NCI-H2196 treated with DMSO at 0.1 percent for 48 hours (cell line): ENCODE results near the gene ZSCAN29.
"Not testable (repeated sequence)": the region's sequence is repeated elsewhere in the genome, so short reads cannot be mapped to it uniquely, and the experiment has no call there.

Source experiments
- DNase-seq: peaks from one replicate; lab custom pipeline; 2025; ENCODE audit not compliant: unreplicated experiment; lab: John Stamatoyannopoulos, UW

The ZSCAN29 gene

DNA sequence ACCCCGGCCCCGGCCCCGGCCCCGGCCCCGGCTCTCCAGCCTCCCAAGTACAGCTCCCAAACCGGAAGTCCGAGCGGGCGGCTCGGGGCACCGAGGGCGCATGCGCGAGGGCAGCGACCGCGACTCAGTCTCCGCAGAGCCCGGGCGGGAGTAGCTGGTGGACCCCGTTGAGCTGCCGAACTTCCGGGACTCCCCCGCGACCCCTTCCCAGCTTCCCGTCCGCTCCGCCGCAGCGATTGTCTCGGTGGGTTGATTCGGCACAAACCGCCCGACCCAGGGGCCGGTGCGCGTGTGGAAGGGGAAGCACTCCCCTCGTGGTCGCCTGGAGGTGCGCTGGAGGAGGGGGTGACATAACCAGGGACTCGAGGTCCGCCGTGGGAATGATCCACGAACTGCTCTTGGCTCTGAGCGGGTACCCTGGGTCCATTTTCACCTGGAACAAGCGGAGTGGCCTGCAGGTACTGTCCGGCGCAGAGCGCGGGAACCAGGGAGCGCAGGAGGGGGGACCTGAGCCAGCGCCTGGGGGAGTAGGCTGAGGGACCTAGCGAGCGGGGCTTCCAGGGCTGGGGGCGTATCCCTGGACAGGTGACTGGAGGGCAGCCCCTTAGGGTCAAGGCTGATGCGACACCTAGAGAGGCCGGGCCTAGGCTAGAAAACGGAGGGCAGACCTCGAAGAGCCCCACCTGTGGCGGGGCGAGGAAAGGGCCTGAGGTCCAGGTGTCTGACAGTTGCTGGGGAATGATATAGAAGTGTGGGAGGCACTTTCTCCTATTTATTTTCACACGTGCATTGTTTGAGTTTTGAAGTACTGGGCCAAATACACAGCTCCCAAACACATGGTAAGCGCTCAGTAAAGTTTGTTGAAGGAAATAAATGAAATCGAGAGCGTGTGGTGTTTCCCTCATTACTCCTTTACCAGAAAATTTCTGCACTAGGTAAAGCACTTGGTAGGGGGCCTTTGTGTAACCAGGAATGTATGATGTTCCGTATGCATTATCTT is at the start of gene ZSCAN29, which contains the start of gene TUBGCP4:
Gene ZSCAN29 (minus strand): TSS at position 69 of the 1,000 bp plus-strand sequence. CDS start 1,130 bp downstream, outside the sequence.
Gene TUBGCP4 (plus strand): TSS at position 127 of the 1,000 bp plus-strand sequence. CDS start 254 bp downstream, at position 381.
- peak; percentile 29 for DNase-seq

- no peak for DNase-seq
Observed at GRCh38 chr15:43420435-43420834, 49.6 kb upstream of the ZSCAN29 start.

DNA sequence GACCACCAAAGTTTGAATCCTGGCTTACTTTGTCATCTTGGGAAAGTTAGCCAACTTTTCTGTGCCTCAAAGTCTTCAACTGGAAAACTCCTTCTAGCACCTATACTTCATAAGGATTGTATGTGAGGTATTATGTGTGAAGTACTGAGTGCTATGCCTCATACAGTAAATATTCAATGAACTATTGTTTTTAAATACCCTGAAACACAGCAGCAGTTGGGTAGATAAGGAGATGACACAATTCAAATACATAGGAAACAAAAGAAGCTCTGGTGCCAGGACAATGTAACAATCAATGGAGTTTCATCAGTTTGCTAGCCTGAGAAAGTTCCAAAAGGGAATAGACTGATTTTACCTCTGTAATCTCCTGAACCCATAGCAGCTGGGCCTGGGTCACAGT is 43.4 kb upstream of the ZSCAN29 start:
- no peak for DNase-seq

- no peak for DNase-seq
Observed at GRCh38 chr15:43412096-43412495, 41.3 kb upstream of the ZSCAN29 start.

DNA sequence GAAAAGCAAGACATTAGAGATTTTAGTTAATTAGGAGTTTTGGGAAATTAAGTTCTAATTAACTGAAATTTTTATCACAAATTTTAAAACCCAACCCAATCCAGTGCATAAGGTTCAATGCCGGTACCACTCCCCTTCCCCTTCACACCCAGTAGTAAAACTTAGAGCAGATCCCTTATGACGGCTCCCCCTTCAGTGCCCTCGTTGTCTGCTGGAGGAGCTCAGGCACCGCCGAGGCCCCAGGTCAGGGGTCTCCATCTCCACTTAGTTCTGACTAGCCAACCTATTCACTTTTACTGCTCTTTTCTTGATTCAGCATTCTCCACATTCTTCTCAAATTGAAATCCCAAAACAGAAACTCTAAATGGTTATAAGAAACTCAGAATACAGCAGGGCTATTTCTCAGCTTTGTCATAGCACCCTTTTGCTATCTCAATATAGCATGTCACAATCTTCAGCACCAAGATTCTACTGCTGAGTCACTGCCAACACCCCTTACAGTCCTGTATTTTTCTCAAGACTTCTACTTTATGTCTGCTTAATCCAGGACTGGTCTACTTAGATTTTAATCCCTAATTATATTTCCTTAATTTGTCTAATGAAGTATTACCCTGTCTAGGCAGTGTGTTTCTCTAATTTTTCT is 39.9 kb upstream of the ZSCAN29 start:
- DNase-seq, result no peak

DNA sequence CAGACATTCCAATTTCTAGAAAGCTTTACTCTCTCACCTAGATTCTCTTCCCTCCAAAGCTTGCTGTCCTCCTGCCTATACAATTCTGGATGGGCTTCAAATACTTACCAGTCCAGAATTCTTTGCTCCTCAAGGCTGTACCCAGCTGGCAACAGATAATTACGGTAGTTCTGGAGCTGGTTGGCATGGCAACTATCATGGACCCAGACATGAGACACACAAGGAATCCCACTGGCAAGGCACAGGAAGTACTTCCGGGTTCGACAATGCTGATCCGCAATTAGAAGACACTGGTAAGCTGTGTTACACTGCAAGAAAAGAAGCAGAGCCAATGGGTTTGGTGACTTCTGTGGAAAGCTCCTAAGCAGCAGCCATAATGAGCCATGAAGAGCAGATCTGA is 37.9 kb upstream of the ZSCAN29 start:
- DNase-seq, result no peak

DNA sequence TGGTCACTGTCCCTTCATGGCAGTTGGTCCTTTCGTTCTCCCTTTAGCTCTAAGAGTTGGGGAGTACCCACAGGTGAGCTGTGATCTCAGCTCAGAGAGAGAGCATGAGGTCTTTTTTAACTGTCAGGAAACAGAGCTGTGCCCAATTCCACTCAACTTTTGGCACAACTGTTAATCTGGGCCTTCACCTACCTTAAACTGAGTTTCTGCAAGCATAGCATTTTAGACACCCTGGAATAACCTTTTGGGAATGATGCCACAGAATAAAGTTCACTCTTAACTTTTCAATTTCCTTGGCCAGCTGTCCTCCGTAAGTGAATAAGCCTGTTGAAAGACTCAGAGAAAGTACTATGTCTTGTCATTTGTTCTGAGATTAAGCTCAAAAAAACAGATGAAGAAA is 36.0 kb upstream of the ZSCAN29 start:
- no peak for DNase-seq

- no peak for DNase-seq
Observed at GRCh38 chr15:43406189-43406588, 35.3 kb upstream of the ZSCAN29 start.

DNA sequence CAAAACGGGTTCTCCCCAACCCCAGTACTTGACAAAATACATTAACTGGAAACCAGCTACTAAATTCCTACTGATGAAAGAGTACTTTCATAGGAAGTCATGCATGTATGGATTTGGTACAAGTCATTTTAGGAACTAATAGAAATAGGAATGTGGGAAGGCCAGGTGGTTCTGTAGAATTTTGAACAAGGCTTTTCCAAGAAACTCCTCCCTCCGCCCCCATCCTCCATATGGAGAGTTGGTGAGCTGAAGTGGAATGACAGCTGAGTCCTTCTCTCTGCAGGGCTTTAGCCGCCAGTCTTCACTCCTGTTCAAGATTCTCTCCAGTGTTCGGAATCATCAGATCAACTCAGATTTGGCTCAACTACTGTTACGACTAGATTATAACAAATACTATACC is 33.3 kb upstream of the ZSCAN29 start:
- DNase-seq, result no peak

- DNase-seq, result no peak
Observed at GRCh38 chr15:43403616-43404015, 32.8 kb upstream of the ZSCAN29 start.

- DNase-seq, result no peak
Observed at GRCh38 chr15:43402255-43402654, 31.4 kb upstream of the ZSCAN29 start.

- DNase-seq, result not testable (repeated sequence)
Observed at GRCh38 chr15:43393592-43393991, 22.7 kb upstream of the ZSCAN29 start.

GRCh38 chr15:43390723-43391122 is 19.9 kb upstream of the ZSCAN29 start:
- DNase-seq, result no peak

- DNase-seq, result no peak
Observed at GRCh38 chr15:43383070-43383469, 12.2 kb upstream of the ZSCAN29 start.

- no peak for DNase-seq
Observed at GRCh38 chr15:43382310-43382709, 11.5 kb upstream of the ZSCAN29 start.

- no peak for DNase-seq
Observed at GRCh38 chr15:43378601-43379000, 7.8 kb upstream of the ZSCAN29 start.

DNA sequence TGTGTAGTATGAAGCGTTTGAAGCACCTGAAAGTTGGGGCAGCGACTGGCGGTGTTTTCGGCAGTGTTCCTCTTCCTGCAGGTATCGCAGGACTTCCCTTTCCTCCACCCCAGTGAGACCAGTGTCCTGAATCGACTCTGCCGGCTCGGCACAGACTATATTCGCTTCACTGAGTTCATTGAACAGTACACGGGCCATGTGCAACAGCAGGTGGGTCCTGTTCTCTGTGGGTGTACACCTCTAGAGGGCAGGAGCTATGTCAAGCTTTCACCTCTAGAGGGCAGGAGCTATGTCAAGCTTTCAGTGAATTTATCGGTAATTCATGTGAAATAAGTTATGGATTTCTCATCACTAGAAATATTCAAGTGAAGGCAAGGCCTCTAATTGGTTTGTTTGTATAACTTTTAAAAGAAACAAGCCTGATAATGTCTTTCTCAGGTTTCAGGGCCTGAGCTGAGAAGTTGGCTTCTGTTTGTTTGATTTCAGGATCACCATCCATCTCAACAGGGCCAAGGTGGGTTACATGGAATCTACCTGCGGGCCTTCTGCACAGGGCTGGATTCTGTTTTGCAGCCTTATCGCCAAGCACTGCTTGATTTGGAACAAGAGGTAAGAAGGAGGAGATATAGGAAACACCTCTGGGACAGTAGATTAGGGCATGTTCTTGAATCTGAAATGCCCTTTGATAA is 5.3 kb upstream of the ZSCAN29 start:
- DNase-seq, result no peak

DNA sequence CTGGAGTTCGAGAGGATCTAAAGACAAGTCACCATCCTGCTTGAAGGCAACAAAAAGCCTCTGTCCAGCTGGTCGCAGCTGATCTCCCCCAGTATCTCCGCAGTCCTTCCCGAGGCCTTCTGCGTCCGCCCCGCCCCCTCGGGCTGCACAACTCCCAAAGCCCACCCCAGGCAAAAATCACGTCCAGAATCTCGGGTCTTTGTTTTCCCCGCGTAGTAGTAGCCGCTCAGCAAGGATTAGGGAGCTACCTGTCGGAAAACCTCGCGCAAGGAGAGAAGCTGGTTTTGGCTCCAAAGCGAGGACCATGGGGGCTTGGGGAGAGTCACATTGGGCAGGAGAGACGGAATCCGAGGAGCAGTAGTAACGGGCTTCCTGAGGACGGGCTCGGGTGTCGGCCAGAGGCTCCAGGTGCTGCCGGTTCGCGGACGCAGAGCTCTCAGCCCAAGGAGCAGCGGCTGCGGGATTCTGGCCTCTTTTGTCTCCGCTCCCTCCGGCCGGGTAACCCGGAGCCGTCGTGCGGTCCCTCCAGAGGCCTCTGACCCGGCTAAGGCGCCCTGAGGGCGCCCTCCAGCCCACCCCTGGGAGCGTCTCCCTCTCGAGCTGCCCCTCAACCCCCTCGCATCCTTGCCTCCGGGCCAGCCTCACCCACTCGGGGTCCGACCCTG is 401 bp downstream of the ZSCAN29 start:
- no peak for DNase-seq

- no peak for DNase-seq
Observed at GRCh38 chr15:43361313-43361903, 9.4 kb downstream of the ZSCAN29 start.

DNA sequence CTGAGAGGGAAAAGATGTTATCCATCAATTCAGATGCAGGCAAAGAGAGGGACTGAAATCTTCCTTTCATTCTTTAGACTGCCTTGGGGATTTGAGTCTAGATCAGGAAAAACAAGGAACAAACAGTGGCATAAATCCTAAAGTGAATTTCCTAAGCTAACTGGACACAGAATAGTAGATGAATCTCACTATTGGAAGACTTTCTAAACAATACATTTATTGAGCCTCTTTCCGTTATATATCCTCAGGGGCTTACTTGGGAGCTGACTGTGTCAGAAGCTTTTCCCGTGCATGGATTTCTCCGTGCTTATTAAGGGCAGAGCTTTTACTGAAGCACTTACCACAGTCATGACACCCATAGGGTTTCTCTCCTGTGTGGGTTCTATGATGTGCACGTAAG is 10.0 kb downstream of the ZSCAN29 start:
- no peak for DNase-seq
